HG02852 (cell line): ENCODE results near the gene RNF213.
"Not testable (repeated sequence)": the region's sequence is repeated elsewhere in the genome, so short reads cannot be mapped to it uniquely, and the experiment has no call there.

ENCODE experiments used
- ATAC-seq: cut with Tn5 transposase; IDR thresholded peaks from one replicate; pipeline ENCODE4 v1.9.1; 2021; ENCODE audit warnings: mild to moderate bottlenecking, moderate library complexity; ENCODE audit not compliant: unreplicated experiment

Gene RNF213

DNA sequence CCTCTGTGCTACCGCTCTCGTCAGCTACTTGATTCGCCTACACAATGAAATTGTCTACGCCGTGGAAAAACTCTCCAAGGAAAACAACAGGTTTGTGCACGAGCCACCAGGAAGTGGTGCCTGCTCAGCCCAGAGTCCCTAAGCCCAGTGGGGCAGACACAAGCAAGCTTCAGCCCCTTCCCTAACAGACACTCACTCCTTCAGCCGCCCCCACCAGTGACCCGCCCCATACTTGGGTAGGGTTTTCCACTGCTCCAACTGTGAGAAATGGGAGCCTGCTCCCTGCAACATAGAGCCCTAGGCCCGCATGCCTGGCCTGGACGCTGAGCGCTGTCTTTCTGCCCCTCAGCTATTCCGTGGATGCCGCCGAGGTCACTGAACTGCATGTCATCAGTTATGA lies 125.7 kb downstream of the RNF213 start:
- no peak for ATAC-seq

DNA sequence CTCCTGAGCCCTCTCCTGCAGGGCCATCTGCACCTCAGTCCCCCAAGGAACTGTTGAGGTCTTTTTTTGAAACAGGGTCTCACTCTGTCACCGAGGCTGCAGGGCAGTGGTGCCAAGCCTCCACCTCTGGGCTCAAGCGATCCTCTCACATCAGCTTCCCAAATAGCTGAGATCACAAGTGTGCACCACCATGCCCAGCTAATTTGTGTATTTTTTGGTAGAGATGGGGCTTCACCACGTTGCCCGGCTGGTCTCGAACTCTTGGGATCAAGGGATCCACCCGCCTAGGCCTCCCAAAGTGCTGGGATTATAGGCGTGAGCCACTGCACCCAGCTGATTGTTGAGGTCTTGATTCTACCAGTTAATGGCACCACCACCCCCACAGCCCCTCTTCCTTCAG lies 126.4 kb downstream of the RNF213 start:
- ATAC-seq = no peak

DNA sequence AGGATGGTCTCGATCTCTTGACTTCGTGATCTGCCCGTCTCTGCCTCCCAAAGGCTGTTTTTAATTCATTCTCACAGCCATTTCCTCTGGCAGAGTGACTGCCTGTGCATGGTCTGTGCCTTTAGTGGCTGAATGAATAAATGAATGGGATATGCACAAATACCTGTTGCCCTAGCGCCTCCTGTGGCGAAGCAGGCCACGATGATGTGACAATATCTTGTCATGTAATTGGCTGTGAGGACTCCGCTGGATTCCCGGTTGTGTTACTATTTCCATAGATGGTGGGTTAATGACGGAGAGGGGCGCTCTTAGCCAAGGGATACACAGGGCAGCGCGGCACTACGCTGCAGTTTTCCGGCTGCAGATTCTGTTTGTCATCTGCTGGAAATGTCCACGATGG lies 127.5 kb downstream of the RNF213 start:
- ATAC-seq = no peak

DNA sequence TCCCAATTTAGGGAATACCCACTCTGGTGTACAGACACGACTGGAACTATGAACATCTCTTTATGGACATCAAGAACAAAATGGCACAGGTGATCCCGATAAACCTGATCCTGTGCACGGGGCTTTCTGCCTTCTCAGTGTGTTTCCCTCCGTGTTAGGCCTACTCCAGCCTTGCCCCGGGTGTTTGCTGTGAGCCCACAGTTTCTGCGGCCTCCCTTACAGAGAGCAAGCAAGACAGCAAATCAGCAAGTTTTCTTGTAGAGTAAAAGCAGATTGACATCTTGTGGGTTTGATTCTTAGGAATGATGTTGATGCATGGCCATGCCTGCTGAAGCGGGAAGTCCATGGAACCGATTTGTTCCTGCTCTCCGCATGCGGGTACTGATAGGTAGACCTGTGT lies 127.9 kb downstream of the RNF213 start:
- no peak for ATAC-seq

DNA sequence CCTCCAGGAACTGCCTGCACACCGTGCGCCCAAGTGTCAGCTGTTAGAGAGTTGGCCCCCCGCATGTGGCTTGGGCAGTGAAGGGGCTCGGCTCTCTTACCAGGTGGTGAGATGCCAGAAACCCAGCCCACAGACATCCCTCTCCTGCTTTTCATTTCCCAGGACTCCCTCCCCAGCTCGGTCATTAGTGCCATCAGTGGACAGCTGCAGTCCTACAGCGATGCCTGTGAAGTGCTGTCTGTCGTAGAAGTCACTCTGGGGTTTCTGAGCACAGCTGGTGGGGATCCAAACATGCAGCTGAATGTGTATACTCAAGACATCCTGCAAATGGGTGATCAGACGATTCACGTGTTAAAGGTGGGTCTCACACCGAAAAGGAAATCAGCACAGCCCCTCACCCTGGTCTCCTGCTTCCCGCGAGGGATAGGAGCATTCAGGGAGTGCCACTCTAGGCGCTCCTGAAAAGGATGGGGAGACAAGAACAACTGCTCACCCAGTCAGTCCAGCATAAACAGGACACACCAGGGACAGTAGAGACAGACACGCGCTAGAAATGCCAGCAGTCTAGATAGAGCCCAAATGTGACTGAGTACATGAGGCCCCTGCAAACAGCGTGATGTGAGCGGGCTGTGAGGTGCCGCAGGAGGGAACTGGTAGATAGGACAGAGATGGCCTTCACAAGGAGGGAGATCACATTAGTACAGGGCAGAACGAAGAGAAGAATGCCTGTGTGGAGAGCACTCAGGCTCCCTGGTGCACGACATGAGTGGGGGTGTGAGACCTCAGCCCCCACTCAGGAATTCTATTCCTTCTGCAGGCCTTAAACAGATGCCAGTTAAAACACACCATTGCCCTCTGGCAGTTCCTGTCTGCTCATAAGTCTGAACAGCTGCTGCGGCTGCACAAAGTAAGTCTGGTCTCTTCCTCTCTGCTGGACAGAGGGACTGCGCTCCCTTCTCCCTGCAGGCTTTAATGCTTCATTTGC lies 128.7 kb downstream of the RNF213 start:
- ATAC-seq = no peak

DNA sequence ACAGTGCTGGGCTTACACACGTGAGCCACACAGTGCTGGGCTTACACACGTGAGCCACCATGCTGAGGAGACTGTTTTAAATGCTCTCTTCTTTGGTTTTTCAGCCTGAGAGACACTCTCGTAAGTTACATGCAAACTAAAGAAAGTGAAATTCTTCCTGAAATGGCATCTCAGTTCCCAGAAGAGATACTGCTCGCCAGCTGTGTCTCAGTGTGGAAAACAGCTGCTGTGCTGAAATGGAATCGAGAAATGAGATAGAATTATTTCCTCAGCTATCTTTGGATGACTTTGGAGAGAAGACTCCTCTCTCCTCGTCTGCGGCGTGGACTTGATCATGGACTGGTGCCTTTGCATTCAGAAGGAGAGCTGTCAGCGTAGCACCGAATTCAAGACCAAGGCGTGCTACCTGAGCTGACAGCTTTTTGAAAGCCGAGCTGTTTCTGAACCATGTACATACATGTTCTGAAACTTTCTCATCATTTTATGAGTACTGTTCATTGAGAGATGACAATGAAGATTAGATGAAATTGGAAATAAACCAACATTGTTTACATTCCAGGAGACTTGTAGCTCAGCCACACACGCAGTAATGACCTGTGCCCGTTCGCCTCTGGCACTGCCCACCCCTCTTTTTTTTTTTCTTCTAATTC lies 132.7 kb downstream of the RNF213 start:
- no peak for ATAC-seq

DNA sequence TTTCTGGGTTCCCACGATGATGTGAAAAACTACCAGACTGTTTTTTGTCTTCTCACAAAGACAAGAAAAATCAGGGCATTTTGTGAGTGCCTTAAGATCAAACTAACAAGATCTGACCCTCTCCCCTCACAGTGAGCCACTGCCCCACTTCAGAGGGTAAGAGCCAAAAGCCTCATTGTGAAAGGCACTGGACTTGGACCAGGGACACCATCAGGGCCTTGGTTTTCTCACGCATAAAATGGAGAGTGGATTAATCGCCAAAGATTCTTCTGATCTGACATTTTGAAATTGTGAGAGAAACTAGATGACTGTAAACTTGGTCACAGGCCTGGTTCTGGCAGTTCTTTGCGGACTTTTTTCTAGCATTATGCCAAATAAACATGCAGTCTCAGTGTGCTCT lies 133.3 kb downstream of the RNF213 start:
- ATAC-seq = no peak

DNA sequence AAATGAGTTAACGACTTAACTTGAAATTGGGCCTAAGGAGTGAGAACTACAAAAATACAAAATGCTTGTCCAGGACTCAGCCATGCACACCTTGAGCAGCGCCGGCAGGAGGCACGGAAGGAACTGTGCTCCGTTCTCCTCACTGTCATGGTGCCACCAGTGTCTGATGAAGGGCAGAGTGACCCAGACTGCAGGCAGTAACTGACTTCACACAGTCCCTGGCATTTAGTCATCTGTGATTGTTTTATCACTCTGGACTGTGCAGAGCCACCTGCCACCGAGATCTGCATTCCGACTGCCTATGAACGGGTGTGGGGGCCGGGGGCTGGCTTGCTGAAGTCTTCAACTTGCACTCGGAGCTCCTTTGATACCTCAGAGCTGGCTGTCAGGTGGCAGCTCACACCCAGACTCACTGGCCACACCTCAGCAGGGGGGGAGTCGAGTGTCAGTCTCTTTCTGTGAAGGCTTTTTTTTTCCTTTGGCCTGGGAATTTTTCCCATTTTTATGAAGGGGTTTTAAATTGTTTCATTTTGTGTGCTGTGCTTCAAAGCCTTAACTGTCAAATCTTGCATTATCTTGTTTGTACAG lies 134.1 kb downstream of the RNF213 start:
- no peak for ATAC-seq

DNA sequence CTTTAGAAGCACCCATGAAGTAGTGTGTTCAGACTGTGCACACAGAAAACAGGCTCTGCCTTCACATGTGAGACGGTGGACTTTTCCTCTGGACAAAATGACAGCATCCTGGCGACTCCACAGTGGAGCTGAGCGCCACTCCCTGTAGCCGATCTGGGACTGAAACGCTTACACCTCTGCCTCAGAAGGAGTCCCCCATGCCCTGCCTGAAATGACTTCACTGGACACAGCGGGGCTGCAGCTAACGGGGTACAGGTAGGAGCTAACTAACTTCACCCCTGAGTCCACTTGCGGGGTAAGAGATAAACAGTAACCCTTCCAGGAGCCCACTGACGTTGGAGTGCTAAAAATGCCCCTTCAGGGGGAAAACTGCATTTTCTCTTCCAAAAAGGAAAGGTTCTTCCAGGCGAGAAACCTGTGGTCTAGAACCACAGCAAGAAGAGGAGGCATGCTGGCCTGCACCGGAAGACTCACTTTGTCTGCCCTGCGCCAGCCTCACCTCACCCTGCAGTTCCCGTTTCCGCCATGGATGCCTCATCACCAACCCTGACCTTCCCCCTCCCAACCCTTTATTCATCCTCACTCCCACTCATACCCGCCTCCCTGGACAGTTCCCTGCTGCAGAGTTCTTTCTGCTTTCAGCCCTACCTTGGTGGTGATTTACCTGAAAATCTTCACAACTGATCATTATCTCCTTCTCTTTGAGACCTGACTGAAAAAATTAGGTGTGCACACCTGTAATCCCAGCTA lies 134.9 kb downstream of the RNF213 start:
- ATAC-seq = no peak

DNA sequence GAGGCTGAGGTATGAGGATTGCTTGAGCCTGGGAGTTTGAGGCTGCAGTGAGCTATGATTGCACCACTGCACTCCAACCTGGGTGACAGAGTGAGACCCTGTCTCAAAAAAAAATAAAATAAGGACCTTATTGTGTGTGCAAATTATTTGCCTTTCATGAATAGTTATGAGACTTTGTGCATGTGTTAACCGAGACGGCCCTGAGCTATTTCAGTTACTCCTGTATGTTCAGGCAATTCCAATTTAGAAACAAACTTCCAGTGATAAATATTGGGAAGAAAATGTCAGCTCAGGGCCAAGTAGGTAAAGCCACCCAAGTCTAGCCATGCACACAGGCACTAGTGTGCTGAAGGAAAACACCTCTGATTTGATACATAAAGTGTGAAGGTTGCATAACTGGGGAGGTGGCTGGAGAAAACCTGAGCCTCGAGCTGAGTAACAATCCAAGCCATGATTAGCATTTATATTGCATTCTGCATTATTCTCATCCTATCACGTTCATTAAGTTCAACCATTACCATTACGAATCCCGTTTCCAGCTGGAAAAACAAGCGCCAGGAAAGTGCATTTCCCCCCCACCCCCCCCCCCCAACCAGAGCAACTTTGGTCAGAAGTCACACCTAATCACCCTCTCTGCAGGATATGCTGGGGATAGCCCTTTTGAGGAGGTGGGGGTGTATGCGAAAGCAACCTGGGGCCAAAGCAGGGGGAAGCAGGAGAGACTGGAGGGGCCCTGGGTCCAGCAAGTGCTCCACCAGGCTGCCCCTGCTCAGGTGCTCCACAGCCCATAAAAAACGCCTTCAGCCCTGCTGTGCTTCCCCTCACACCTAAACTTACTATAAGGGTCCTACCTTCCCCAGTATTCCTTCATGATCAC lies 135.7 kb downstream of the RNF213 start:
- no peak for ATAC-seq

DNA sequence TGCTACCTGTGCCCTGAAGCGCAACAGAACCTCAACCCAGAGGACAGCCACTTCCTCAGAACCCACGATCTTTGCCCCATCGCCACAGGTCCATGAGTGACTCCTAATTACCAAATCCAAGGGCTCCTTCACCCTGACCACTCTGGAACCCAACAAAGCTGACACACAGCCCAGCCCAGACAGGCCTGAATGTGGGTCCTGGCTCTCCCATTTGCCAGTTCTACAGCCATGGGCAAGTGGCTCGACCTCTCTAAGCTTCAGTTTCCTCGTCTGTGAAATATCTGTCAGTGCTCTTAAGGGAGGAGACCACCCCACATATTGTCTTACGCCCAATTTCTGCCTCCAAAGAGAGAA lies 136.4 kb downstream of the RNF213 start:
- ATAC-seq = no peak

DNA sequence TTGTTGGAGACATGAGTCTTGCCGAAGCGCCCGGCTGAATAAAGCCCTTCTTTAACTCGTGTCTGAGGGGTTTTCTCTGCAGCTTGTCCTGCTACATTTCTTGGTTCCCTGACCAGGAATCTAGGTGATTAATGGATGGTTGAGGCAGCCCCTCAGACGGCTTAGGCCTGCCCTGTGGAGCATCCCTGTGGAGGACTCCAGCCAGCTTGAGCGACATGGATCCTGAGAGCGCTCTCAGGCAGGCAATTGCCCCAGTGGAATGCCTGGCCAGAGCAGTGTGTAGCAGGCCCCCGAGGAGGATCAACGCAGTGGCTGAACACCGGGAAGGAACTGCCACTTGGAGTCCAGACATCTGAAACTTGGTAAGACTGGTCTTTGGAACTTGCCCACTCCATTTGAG lies 137.0 kb downstream of the RNF213 start:
- ATAC-seq = no peak

DNA sequence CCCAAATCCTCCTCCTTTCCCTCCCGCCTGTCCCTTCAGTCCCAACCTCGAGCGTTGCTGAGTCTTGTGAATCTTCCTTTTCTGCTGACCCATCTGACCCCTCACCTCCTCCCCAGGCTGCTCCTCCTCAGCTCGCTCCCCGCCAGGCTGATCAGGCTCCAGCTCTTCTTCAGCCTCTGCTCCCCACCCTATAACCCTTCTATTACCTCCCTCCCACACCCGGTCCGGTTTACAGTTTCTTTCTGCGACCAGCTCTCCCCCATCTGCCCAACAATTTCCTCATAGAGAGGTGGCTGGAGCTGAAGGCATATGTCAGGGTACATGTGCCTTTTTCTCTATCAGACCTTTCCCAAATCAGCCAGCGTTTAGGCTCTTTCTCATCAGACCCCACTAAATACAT lies 140.4 kb downstream of the RNF213 start:
- ATAC-seq = not testable (repeated sequence)

DNA sequence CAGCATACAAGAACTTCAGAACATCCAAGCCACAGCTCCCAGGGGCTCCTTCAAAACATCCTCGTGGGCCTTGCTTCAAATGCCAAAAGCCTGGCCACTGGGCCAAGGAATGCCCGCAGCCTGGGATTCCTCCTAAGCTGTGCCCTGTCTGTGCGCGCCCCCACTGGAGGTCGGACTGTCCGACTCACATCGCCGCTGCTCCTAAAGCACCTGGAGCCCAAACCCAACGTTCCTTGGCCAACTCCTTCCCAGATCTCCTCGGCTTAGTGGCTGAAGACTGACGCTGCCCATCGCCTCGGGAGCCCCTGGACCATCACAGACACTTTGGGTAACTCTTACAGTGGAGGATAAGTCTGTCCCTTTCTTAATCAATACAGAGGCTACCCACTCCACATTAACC lies 141.4 kb downstream of the RNF213 start:
- ATAC-seq = not testable (repeated sequence)

DNA sequence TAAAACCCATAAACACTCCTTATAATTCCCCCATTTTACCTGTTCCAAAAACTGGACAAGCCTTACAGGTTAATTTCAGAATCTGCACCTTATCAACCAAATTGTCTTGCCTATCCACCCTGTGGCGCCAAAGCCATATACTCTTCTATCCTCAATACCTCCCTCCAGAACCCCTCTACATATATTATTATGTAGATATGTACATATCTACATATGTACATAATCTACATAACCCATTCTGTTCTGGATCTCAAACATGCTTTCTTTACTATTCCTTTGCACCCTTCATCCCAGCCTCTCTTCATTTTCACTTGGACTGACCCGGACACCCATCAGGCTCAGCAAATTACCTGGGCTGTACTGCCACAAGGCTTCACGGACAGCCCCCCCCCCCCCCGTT lies 142.3 kb downstream of the RNF213 start:
- ATAC-seq = no peak

DNA sequence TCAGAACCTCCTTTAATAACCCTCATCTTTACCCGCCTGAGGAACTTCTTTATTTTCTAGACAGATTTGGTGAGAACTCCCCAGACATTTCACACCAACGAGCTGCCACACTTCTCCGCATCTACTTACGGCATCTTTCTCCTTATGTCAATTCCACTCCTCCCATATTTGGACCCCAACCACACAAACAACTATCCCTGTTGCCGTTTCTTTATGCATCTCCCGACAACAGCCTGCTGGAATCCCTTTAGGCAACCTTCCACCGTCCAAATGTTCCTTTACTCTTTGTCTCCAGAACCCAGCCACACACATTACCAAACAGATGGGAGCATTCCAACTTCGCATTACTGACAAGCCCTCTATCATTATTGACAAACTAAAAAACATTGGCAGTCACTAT lies 145.5 kb downstream of the RNF213 start:
- ATAC-seq = no peak

DNA sequence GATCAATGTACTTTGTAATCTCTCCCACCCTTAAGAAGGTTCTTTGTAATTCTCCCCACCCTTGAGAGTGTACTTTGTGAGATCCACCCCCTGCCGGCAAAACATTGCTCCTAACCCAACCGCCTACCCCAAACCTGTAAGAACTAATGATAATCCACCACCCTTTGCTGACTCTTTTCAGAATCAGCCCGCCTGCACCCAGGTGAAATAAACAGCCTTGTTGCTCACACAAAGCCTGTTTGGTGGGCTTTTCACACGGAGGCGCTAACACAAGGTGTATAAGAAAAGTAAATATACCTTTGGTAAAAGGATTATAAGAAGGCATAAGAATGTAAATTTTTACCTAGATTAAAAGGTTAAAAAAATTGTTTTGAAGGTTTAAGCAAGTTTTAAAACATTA lies 147.3 kb downstream of the RNF213 start:
- not testable (repeated sequence) for ATAC-seq

DNA sequence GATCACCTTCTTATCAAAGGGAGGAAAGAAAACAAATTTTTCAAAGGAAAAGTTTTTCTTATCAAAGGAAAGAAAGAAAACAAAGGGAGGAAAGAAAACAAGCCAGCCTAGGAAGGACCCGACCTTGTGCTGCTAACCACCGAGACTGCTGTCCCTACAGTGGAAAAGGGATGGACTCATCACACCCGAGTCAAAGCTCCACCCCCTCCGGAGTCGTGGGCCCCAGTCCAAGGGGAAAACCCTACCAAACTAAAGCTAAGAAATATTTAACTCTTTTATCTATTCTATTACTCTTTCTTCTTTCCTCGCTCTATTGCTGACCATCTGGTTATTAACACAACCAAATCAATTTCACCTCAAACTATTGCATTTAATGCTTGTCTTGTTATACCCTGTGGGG lies 148.2 kb downstream of the RNF213 start:
- ATAC-seq = no peak

DNA sequence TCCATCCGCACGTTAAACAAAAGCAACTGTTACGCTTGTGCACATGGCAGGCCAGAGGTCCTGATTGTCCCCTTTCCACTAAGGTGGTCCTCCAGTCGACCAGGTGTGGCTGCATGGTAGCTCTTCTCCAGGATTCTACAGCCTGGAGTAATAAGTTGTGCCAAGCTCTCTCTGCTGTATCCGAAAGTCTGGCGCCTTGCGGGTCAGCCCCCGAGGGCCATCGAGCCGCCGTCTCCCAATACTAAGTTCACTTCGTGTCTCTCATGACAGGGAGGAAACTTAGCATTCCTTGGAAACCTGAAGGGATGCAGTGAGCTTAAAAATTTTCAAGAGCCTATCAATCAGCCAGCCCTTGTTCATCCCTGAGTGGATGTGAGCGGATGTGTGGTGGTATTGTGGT lies 149.0 kb downstream of the RNF213 start:
- no peak for ATAC-seq

DNA sequence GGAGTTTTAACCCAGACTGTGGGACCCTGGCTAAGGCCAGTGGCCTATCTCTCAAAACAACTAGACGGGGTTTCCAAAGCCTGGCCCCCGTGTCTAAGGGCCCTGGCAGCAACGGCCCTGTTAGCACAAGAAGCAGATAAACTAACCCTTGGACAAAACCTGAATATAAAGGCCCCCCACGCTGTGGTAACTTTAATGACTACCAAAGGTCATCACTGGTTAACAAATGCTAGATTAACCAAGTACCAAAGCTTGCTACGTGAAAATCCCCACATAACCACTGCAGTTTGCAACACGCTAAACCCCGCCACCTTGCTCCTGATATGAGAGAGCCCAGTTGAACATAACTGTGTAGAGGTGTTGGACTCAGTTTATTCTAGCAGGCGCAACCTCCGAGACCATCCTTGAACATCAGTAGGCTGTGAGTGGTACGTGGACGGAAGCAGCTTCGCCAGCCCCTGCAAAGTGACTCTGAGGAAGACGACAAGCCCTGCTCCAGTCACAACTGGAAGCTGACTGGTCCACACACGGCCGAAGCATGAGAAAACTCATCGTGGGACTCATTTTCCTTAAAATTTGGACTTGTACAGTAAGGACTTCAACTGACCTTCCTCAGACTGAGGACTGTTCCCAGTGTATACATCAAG lies 149.9 kb downstream of the RNF213 start:
- not testable (repeated sequence) for ATAC-seq
